ENCODE results near the gene NPAS1. TPM values are rescaled to one million over a fixed set of nuclear protein-coding genes. Genes with fewer than 3 reads are reported as not detected.

The NPAS1 gene
- total and polyA plus RNA-seq, 2 of the 13 experiments (the other 11 are each of a cell fraction or from before 2014, with no cell fraction given) = 0.35 to 2.9 TPM

GRCh38 chr19:47005164-47005641 lies 14.4 kb upstream of the NPAS1 start (continued):
- no peak for TF ChIP-seq TFDP2 (CRISPR knock-in tag; IDR thresholded peaks at IDR 0.05)
- TF ChIP-seq NONO (IDR thresholded peaks at IDR 0.05) = no peak
- no peak for TF ChIP-seq NONO (CRISPR knock-in tag; conservative IDR thresholded peaks at IDR 0.05)
- TF ChIP-seq ARHGAP35 (CRISPR knock-in tag; IDR thresholded peaks at IDR 0.05; ENCODE audit: borderline replicate concordance) = no peak
- no peak for TF ChIP-seq ZNF557 (CRISPR knock-in tag; IDR thresholded peaks at IDR 0.05)
- TF ChIP-seq PBX3 (CRISPR knock-in tag; IDR thresholded peaks at IDR 0.05; ENCODE audit: borderline replicate concordance) = no peak
- no peak for TF ChIP-seq ZNF569 (CRISPR knock-in tag; IDR thresholded peaks at IDR 0.05; ENCODE audit: borderline replicate concordance)
- 0 out of 2 replicates have a peak, but pooled peaks have one; percentile 26 for TF ChIP-seq IRF2 (CRISPR knock-in tag; IDR thresholded peaks at IDR 0.05)
- no peak for TF ChIP-seq U2AF2 (IDR thresholded peaks at IDR 0.05; ENCODE audit: low read depth, low read length)
- TF ChIP-seq AGO2 (optimal IDR thresholded peaks at IDR 0.05; ENCODE audit: low read depth, low read length) = peak; percentile 99
- TF ChIP-seq CENPX (CRISPR knock-in tag; IDR thresholded peaks at IDR 0.05) = no peak
- TF ChIP-seq RBM22 (optimal IDR thresholded peaks at IDR 0.05; ENCODE audit: low read length) = peak; percentile 94
- no peak for TF ChIP-seq ZNF484 (CRISPR knock-in tag; IDR thresholded peaks at IDR 0.05; ENCODE audit: borderline replicate concordance, low read depth)
- peak; percentile 32; the same call in 1 of the 2 replicates for TF ChIP-seq ZFY (CRISPR knock-in tag; IDR thresholded peaks at IDR 0.05)
- TF ChIP-seq AHR (CRISPR knock-in tag; IDR thresholded peaks at IDR 0.05) = no peak
- no peak; the same call in 1 of the 2 replicates for TF ChIP-seq FIP1L1 (IDR thresholded peaks at IDR 0.05; ENCODE audit: borderline replicate concordance, insufficient read depth, low read depth, low read length)
- no peak for TF ChIP-seq GTF2F1 (IDR thresholded peaks at IDR 0.05; ENCODE audit: low read length)
- no peak for TF ChIP-seq CEBPB (IDR thresholded peaks at IDR 0.05; ENCODE audit: borderline replicate concordance, low read depth, low read length)
- TF ChIP-seq, protein P1, sequence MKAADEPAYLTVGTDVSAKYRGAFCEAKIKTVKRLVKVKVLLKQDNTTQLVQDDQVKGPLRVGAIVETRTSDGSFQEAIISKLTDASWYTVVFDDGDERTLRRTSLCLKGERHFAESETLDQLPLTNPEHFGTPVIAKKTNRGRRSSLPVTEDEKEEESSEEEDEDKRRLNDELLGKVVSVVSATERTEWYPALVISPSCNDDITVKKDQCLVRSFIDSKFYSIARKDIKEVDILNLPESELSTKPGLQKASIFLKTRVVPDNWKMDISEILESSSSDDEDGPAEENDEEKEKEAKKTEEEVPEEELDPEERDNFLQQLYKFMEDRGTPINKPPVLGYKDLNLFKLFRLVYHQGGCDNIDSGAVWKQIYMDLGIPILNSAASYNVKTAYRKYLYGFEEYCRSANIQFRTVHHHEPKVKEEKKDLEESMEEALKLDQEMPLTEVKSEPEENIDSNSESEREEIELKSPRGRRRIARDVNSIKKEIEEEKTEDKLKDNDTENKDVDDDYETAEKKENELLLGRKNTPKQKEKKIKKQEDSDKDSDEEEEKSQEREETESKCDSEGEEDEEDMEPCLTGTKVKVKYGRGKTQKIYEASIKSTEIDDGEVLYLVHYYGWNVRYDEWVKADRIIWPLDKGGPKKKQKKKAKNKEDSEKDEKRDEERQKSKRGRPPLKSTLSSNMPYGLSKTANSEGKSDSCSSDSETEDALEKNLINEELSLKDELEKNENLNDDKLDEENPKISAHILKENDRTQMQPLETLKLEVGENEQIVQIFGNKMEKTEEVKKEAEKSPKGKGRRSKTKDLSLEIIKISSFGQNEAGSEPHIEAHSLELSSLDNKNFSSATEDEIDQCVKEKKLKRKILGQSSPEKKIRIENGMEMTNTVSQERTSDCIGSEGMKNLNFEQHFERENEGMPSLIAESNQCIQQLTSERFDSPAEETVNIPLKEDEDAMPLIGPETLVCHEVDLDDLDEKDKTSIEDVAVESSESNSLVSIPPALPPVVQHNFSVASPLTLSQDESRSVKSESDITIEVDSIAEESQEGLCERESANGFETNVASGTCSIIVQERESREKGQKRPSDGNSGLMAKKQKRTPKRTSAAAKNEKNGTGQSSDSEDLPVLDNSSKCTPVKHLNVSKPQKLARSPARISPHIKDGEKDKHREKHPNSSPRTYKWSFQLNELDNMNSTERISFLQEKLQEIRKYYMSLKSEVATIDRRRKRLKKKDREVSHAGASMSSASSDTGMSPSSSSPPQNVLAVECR (CRISPR knock-in tag; IDR thresholded peaks at IDR 0.05; ENCODE audit: borderline replicate concordance) = no peak
- no peak for TF ChIP-seq TOE1 (CRISPR knock-in tag; IDR thresholded peaks at IDR 0.05)
- TF ChIP-seq PAWR (CRISPR knock-in tag; IDR thresholded peaks at IDR 0.05; ENCODE audit: borderline replicate concordance) = no peak
- TF ChIP-seq KDM1A (CRISPR knock-in tag; IDR thresholded peaks at IDR 0.05) = peak; percentile 10; the same call in 1 of the 2 replicates
- TF ChIP-seq ZNF713 (CRISPR knock-in tag; IDR thresholded peaks at IDR 0.05) = no peak
